Inferior parietal cortex (tissue), 1 donor: ENCODE results near the gene ITIH3.

Source experiments
- DNase-seq: peaks from one replicate; pipeline ENCODE4 v3.0.0-alpha.2; 2016; ENCODE audit errors: extremely low spot score

The ITIH3 gene

DNA sequence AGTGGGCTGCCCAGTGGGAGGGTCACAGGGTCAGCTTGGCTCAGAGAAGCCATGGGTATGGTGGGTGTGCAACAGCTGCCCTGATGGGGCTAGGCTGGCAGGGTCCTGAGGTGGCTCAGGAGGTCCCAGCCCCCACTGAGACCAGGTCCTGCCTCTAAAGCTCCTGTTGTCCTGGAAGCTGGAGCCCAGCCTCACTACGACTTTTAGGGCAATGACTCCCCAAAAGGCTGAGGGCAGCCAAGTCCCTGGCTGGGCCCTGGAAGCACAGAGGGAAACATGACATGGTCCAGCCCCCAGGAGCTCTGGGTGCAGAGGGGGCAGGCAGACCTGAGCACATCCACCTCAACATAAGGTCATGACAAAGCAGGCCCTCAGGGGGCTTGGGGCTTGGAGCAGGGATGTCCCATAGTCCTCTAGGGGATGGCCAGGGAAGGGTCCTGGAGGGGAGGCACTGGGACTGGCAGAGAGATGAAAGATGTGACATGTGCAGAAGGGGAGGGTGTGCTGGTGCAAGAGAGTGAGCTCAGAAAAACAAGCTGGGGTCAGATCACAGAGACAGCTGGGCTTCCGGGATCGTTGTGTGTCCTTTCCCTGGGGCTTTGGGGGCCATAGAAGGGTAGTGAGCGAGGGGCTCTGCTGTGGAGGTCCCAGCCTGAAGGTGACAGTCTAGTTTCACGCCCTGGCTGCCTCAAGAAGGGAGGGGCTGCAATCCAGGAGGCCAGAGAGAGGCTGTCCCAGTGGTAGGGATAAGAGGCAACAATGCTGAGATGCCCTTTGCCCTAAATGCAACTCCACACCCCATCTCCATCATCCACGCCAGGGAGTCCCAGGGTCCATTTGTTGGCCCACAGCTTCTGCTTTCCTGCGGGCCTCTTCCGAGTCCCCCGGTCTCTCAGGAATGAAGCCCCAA, 639 bp upstream of the ITIH3 start:
- DNase-seq: no peak

DNA sequence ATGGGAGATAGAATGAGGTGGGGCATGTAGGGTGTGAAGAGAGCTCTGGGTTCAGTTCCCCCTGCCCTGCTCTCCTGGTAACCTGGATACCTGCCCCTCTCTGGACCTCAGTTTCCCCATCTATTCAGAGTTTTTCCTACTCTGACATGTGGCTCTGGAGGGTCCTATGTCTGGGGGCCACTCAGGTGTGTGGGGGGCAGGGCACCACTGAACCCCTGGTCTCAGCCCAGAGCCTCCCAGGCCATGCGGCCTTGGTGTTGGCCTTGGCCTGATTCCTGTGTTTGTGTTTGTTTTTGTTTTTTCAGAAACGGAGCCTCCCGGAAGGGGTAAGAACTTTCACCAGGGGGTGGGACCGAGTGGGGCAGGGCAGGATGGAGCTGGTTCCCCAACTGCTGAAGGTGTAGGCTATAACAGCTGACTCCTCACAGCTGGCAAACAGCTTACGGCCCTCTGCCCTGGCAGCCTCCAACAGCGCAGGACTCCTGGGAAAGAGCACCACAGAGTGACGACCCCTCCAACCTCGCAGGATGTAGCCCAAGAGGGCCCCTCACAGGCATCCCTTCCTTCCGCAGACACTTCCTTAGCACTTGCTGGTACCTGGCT, 803 bp downstream of the ITIH3 start:
- DNase-seq: no peak

DNA sequence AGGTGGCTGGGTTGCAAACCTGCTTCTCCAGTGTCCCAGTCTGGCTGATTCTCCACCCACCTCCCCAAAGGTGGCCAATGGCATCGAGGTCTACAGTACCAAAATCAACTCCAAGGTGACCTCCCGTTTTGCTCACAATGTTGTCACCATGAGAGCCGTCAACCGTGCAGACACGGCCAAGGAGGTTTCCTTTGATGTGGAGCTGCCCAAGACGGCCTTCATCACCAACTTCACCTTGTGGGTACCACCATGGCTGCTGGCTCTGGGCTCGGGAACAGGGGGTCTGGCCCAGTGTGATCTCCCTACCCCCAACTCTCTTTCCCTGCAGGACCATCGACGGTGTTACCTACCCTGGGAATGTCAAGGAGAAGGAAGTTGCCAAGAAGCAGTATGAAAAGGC, 1.8 kb downstream of the ITIH3 start:
- no peak for DNase-seq

DNA sequence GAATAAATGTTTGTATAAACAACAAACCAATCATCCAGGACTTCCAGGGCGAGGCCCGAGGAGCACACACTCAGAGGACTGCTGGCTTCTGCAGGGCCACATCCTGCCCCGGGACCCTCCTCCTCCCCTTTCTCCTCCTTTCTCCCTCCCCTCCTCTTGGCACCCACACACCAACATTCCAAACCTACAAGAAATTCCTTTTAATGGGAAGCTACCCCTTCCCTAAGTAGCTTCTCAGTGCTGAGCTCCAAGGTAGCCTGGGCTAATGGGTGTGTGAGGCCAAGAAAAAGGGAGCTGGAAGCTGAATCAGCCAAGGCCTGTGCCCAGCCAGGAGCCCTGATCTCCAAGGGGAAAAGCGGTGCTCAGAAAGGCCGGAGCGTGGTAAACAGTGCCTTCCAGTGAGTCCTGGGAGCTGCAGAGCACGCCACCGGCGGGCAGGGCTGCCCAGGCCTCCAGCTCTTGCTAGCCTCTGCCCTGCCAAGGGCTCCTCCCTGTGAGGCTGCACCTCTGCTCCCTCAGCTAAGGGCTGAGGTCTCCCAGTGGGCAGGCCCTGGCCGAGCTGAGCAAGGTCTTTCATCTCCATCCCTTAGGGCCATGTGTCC, 3.9 kb downstream of the ITIH3 start:
- no peak for DNase-seq

DNA sequence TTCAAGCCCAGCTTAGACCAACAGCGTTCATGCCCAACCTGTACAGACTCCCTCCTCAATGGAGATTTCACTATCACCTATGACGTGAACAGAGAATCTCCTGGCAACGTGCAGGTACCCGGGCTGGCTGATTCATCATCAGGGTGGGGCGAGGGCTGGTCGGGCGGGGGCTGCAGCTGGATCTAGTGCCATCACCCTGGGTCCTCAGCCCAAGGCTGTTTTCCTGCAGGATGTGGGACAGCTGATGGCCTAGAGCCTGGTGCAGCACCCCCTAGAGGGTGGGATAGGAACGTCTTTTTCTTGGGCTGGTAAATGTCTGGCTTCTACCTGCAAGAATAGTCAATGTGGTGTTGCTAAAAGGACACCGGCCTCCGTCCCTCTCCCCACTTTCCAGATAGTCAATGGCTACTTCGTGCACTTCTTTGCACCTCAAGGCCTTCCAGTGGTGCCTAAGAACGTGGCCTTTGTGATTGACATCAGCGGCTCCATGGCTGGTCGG, 4.4 kb downstream of the ITIH3 start:
- no peak for DNase-seq

DNA sequence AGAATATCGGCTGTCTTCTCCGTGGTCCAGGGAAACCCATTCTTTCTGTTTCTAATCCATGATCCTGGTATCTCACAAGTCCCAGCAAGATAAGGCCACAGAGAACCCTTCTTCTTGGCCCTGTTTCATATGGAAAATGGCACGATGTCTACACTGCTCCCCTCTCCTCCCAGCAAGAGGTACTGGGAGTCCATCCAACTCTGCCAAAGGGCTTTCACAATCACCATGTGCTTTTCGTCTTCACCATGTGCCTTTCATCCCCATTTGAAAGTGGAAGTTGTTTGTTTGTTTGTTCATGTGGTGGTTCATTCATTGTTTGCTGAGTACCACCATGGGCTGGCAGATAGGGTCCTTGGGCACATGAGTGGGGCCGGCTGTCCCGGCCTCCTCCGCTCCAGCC, 5.5 kb downstream of the ITIH3 start:
- DNase-seq: no peak

DNA sequence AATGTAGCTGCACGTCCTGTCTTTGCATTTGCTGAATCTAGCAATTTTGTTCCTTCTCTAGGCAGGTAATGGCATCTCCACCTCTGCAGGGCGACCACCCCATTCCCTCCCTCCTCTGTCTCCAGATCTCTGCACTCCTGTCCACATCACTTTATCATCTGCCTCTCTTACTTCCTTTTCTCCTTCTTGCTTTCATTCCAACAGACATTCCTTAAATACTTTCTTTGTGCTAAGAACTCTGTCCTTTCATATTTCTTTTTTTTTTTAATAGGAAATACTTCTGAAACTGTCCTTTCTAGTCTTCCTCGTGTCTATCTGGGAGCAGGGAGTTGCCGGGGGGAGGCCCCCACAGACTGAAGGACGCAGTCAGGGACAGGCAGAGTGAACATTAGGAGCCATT, 7.2 kb downstream of the ITIH3 start:
- DNase-seq: no peak

DNA sequence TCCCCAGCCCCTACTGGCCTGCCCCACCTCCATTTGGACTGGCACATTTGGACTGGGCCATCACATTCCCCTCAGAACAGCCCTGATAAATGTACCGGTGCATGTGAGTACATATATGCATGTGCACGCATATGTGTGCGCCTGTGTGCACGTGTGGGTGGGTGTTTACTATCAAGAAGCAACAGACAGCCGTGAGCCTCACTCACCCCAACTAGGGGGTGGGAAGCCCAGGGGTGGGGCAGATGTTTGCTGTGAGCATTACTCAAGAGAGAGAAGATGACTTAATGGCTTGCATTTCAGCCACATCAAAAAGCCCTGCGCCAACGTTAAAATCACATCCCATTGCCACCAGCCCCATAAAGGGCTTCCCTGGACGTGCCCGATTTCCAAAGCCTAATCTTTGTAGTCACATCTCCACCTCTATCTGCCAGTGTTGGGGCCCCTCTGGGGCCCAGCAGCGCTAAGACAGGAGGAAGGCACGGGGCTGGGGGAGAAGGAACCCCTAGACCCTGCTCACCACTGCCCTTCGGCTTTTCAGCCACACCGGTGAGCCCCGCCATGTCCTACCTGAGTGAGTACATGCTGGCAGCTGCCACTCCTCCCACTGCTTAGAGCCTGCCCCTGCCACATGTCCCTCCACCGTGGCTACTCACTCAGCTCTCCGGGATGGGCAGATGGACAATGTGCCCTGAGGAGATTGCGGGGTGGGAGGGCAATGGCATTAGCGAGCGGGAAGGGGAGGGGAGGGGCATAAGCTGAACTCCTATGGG, 10.9 kb downstream of the ITIH3 start:
- DNase-seq: no peak

DNA sequence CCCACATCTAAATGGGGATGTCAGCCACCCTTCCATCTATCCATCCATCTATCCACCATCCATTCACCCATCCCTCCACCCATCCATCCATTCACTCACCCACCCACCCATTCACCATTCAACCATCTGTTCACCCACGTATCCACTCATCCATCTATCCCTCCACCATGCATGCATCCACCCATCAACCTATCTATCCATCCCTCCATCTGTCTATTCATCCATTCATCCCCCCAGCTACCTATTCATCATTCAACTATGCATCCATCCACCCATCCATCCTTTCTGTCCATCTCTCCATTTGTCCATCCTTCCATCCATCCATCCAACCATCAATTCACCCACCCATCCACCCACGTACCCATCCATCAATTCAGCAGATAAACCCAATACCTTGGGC, 14.6 kb downstream of the ITIH3 start:
- no peak for DNase-seq

DNA sequence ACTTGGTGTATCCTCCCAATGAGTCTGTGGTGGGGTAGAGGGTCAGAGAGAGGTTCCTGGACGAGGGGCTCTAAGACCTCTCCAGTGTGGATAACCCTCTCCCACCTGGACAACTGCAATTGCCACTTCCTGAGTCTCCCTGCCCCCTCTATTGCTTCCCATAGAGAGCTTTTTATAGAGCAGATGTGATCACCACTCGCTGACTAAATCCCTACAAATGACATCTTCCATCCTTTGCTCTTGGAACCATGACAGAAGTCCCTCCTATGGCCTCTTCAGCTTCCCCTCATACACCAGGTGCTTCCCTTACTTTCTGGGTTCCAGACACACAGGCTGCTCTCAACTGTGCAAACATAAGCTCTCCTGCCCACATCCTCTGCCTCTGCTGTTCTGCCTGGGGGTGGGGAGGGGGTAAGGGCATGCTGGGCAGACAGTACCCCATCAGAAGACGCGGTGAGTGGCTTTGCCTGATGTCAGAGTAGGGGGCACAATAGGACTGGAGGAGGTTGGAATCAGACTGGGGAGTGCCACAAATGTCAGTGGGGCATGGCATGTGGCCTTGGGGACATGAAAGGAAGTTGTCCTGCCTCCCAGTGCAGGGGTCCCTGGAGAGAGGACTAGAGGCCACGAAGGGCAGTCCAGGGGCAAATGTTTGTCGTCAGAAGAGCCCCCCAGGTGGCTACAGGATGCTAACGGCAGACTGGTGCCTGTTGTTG, 15.2 kb downstream of the ITIH3 start:
- DNase-seq: no peak

DNA sequence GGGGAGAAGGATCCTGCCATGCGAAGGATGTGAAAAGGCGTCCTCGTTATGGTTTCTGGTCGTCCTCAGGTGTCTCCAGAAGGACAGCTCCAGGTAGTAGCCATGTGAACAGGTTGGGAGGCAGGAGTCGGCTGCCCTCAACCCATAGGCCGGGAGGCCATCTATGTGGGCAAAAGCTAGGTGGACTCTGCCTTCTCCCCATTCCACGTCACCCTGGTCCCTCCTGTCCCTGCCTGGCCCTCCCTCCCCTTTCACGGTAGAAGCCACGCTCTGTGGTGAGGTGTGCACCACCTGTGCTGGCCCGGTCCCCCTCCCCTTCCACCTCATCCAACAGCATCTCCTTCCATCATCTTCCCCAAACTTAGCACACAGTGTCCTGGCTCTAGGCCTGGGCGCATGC, 16.3 kb downstream of the ITIH3 start:
- no peak for DNase-seq

DNA sequence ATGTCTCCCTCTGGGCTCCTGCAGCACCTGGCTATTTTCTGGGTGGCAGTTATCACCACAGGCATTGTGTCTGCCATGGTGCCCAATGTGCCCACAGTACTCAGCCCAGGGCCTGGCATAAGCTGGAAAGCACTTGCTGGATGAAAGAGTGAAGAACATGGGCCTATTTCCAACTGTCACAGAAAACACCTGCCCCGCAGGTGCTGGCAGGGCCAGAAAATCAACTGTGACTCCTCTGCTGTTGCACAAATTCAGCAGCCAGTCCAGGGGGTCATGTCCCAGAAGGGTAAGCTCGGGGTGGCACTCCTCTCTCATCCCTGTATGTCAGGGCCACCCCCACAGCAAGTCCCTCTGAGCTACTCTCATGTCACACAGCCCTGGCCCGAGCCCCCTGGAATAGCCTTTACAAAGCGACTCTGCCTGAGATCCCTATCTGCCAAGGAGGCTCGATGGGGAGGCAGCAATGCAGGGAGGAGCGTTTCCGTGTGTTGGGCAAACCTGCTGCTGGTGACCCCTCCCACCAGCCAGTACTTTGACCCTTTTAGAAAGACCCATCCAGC, 16.9 kb downstream of the ITIH3 start:
- no peak for DNase-seq

DNA sequence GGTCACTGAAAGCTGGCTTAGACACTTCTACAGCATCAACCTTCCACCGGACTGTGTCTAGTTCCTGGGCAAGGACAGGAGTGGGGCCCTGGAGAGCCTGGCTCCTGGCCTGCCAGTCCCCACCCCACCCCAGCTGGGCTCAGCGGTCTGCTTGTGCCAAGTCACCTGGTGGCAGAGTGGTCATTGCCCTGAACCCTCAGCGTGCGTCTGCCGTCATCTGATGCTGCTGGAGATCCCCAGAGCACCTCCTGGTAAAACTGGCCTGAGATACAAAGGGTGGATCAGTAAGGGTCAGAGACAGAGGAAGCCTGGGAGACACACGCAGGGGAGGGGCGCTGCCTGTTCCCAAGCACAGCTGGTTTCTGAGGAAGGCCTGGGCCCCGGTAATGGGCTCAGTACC, 19.2 kb downstream of the ITIH3 start:
- DNase-seq: no peak

DNA sequence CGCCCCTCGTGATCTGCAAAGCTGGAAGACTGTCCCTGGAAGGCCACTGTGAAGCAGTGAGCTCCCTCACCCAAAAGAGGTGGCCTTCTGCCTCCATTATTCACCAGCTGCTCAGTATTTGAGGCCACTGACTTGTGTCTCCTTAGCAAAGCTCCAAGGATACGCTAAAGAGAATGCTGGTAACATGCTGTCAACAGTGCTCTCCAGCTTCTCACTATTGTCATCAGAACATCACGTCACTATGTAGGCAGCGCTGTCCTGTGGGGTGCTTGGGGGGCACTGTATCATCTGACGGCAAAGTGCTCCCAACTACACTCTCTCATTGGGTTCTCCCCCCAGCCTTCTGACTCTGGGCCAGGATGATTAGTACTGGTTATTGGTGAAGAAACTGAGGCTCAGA, 21.6 kb downstream of the ITIH3 start:
- DNase-seq: no peak

DNA sequence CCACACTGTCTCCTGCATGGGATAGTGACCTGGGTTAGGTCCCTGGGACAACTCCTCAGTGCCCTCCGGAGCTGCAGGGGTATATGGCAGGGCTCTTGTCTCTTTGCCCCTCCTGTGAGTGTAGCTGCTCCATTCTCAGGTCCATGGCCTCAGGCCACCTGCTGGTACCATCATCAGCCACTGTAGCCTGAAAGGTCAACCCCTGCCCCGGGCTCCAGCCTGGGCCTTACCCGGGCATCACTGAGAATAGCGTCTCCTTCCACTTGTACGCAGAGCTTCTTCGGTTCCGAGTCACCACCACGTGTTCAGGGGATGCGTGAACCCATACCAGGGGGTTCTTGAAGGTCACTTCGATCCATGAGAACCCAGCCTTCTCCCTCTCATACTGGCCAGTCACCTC, 22.1 kb downstream of the ITIH3 start:
- no peak for DNase-seq

DNA sequence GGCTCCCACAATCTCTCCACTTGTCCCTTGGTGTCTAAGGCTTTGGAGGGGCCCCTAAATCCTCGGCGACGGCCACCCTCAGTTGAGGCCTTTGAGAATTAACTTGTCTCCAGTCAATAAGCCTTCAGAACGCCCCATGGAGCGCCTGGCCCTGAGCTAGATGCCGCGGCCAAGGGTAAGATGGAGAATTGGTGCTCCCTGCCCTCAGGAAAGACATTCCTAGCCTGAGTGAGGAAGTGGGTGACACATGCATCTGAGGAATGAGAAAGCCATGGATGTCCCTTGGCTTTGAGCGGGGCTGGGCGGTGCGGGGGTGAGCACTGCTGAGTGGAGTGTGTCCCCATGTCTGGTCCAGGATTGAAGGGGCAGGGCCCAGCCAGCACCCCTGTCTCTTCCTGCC, 22.6 kb downstream of the ITIH3 start:
- DNase-seq: no peak

DNA sequence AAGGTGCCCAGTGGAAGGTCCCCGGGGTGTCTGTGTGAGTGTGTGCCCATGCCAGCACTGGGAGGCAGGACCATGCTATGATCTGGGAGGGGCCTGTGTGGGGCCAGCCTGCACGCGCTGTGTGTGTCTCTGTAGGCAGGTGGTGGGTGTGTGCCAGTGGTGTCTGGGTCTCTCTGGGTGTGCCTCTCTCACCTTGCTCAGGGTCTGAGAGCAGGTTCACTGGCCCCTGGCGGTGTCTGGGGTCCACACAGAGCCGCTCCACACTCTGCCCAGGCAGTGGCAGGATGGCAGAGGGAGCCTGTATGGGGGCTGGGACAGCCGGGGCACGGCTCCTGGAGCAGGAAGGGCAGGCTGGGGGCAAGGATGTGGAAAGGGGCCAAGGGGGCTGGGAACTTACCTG, 23.3 kb downstream of the ITIH3 start:
- no peak for DNase-seq

DNA sequence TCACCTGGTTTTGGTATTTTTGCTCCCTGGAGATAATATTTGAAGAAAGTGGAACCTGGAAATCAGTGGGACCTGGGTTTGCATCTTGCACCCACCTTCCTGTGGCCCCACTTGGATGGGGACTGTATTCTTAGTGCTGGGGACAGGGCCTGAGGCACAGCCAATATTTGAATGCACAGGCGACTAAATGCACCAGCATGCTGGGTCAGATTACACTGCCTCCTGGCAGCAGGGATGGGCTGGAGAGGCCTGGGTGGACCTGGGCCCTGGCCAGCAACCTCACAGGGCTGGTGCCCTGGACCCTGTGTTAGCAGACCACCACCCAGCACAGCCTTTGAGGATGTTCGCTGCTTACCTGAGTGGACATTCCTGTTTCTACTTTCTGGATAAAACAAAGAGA, 25.3 kb downstream of the ITIH3 start:
- DNase-seq: no peak

DNA sequence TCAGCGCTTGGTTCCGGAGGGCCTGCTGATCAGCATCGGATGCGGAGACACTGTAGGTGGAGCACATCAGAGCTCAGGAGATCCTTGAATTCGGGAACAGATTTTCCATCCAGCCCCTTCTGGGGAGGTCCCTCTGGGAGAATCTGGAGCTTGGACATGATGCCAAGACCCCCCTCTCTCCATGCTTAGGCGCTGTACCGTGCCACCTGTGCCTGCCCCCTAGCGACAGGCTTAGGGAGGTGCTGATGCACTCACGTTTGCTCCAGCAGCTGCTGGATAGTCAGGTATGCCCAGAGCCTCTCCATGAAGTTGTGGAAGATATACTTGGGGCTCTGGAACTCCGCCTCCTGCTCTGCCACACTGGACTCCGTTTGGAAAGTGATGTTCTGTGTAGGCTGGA, 26.1 kb downstream of the ITIH3 start:
- DNase-seq: no peak

DNA sequence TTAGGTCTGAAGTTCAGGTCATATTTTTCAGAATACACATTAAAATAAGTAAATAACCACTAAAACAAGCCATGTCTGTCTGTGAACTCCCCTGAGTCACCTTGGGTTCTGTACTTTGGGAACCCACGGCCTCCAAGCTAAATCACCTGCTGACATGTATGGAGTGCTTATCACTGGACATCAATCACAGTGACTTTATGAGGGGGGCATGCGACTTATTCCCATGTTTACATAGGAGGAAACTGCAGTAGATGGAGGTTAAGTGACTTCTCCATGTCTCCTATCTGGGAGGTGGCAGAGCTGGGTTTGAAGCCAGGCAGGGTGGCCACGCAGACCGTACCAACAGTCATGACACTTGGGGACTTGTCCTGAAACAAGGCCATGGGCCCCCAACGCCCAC, 27.8 kb downstream of the ITIH3 start:
- DNase-seq: no peak

DNA sequence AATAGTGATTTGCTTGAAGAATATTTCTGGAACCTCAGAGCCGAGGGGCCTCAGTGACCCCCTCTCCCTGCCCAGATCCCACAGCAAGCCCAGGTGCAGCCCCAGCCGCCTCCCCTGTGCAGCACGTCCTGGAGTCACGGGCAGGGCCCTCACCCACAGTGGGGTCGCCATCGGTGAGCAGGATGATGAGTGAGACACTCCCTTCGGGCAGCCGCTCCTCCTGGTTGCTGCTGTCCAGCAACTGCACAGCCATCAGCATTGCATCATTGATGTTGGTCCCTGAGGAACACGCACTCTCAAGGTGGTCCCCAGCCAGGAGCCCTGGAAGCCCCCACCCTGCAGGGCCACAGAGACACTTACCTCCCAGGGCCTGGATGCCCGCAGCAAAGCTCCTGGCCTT, 29.4 kb downstream of the ITIH3 start:
- no peak for DNase-seq
